Measurements from ENCODE around the gene ZNF410. TPM values are rescaled to one million over a fixed set of nuclear protein-coding genes. Genes with fewer than 3 reads are reported as not detected.

The ZNF410 gene
- total RNA-seq, 1 experiment from 2014 or later = 68.0 TPM

DNA sequence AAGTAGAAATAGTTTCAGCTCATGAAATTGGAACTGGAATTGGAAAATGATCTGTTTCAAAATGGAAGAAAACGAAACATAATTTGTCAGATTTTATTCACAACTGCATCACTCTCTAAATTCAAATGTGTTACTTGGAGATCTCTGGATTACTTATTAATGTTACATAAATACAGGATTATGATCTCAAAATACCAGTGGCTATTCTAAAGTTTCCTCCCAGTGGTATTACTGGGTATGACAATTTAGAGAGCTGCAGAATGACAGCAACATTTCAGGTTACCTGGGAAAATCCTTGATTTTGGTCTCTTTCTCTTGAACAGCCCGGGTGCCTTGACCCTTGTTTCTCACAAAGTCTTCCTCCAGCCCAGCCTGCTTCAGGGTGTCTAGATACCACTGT, 49.0 kb downstream of the ZNF410 start:
- Histone ChIP-seq H3K9me3 (no peaks in the 10 kb centered on the region), H3K27me3 (no peaks in the 10 kb centered on the region), H3K36me3 (peaks cover 22% of the 10 kb centered on the region), H3K4me3 (no peak overlapping the region)
- DNase-seq = no peak

DNA sequence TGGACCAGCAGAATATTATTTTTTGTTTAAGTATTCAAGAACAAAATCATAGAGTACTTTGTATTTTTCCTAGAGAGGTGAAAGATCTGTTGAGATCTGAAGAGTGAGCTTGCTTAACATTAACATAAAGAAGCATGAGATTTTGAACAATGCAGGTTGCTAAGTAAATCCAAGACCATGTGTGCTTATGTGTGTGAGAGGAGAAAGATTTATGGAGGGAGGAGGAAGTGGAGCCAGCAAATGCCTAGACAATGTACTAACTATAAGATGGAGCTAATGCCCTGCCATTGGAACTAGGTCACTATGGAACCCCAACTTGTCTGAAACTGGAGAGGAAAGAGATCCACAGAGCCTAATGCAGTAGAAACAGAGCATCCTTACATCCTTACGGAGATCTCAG, 49.9 kb downstream of the ZNF410 start:
- Histone ChIP-seq H3K4me3 (no peak overlapping the region), H3K9me3 (no peaks in the 10 kb centered on the region), H3K27me3 (no peaks in the 10 kb centered on the region), H3K36me3 (peaks cover 20% of the 10 kb centered on the region)
- no peak for DNase-seq

DNA sequence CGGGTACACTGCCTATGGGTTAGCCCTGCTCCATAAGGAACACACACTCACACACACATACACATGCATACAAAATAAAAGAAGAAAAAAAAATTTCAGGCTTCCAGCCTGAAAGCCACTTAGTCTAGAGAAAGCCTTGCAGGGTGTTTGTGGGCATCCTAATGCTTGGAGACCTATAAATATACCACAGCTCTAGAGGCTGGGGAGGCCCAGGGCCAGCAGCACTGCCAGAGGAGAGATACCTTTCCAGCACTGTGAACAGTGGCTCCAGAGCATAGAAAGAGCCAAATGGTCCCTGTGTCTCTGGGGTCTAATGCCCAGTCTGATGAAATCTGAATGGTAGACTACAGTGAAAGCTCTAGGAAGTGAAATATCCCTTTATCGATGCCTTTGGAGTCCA, 50.4 kb downstream of the ZNF410 start:
- Histone ChIP-seq H3K9me3 (no peaks in the 10 kb centered on the region), H3K4me3 (no peak overlapping the region), H3K36me3 (peaks cover 17% of the 10 kb centered on the region), H3K27me3 (no peaks in the 10 kb centered on the region)
- no peak for DNase-seq

GRCh38 chr14:73942180-73942579, 55.5 kb downstream of the ZNF410 start:
- H3K36me3 ChIP-seq = 0 out of 2 replicates have a peak, but pooled peaks cover 3% of the 10 kb centered on the region
- no peaks in the 10 kb centered on the region for H3K9me3 ChIP-seq
- H3K4me3 ChIP-seq = no peak overlapping the region
- no peak for DNase-seq
- no peaks in the 10 kb centered on the region for H3K27me3 ChIP-seq

DNA sequence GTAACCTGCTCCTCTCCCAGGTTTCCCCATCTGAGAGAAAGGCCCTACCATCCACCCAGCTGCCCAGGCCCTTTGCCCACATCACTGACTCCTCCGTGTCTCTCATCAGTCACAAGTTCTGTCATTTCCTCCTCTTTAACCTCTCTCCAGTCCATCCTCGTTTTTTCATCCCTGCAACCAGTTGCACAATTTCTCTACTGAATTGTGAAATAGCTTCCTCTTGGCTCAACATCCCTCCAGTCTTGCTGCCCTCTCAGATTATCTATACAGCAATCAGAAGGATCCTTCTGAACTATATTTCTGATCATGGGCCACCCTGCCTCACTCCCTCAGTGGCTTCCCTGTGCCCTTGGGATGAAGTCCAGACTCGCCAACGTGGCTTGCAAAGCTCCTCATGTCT, 56.4 kb downstream of the ZNF410 start:
- no peaks in the 10 kb centered on the region for H3K36me3 ChIP-seq
- H3K9me3 ChIP-seq = no peaks in the 10 kb centered on the region
- DNase-seq = peak; percentile 13
- H3K27me3 ChIP-seq = no peaks in the 10 kb centered on the region
- H3K4me3 ChIP-seq = no peak overlapping the region

DNA sequence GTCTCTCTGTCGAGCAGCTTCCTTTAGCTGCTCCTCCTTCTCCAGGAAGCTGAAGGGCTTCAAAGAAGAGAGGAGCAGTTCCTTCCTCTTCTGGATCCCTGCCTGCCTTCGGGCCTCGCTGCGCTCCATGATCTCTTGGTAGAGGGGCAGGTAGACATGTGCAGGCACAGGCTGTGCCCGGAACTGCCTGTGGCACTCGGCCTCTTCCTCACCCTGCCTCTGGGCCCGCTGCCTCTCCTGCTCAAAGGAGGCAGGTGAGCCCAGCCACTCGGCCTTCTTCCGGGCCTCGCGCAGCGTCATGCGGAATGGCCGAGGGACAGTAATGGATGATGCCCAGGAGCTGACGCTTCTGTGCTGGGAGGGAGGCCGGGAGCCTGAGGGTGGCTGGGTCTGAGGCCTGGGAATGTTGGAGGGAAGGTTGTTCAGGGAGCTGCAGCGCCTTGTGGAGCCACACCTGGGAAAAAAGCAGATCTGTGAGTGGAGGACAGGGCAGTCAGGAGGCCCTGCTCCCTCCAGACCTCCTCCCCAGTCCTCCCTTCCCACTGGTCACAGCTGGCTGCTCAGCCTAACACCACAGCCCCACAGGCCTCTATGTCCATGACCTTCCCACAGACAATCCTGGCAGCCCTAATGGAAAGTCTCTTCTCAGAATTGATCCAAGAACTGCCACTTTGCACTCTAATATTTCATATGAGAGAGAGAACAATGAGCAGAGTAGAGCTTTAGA, 57.9 kb downstream of the ZNF410 start:
- Histone ChIP-seq H3K4me3 (no peak overlapping the region), H3K36me3 (no peaks in the 10 kb centered on the region), H3K27me3 (no peaks in the 10 kb centered on the region), H3K9me3 (no peaks in the 10 kb centered on the region)
- no peak for DNase-seq

- Histone ChIP-seq H3K9me3 (no peaks in the 10 kb centered on the region), H3K4me3 (no peak overlapping the region), H3K27me3 (no peaks in the 10 kb centered on the region), H3K36me3 (no peaks in the 10 kb centered on the region)
- no peak for DNase-seq
Observed at GRCh38 chr14:73945159-73945670, 58.6 kb downstream of the ZNF410 start.

DNA sequence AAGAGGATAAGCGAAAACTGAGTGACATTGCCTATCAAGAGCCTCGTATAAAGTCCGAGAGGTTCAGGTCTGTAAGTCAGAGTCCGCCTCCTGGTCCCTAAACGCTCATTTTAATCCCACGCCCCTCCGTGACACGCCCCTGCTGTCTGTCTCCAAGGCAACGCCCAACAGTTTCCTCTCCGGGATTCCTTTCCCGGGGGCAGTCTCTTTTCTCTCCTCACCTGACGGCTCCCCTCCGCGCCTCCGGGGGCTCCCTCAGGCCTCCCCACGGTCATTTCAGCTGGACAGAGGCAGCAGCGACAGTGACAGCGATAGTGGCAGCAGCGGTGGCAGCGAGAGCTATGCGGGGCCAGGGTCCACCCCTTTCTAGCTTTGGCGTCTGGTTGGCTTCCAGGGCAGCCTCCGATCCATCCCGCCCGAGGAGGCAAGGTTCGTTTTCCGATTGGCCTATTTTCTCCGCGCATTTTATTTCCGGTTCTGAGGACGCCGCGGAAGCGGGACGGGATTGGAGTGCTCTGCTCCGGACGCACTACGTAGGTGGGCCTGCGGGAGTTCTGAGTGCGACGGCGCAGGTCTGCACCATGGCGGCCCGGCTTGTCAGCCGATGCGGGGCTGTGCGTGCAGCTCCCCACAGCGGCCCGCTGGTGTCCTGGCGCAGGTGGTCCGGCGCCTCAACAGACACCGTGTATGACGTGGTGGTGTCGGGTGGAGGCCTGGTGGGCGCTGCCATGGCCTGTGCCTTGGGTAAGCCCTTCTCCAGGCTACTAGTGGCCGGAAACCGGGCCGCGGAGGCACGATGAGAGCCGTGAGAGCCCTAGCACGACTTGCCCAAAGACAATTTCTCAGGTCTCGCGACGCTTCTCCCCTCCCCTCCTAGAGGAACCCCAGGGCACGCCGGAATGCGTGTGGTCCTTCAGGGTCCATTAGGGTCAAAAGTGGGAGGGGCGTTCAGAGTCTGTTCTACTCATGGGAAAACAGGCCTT, 63.4 kb downstream of the ZNF410 start, which contains the start of the genes COQ6 and FAM161B:
Gene COQ6 (plus strand): TSS at position 551 of the 983 bp plus-strand sequence. CDS start 31 bp downstream, at position 582.
Gene FAM161B (minus strand): TSS at position 343 of the 983 bp plus-strand sequence. CDS start 68 bp downstream, at position 275.
- Histone ChIP-seq H3K36me3 (0 out of 2 replicates have a peak, but pooled peaks cover 3% of the 10 kb centered on the region), H3K9me3 (no peaks in the 10 kb centered on the region), H3K4me3 (peak within 1 kb of the TSS; percentile 99), H3K27me3 (no peaks in the 10 kb centered on the region)
- peak; percentile 91 for DNase-seq

- Histone ChIP-seq H3K9me3 (no peaks in the 10 kb centered on the region), H3K4me3 (no peak overlapping the region), H3K27me3 (no peaks in the 10 kb centered on the region), H3K36me3 (0 out of 2 replicates have a peak, but pooled peaks cover 3% of the 10 kb centered on the region)
- DNase-seq = no peak
Observed at GRCh38 chr14:73953731-73954130, 67.1 kb downstream of the ZNF410 start.

DNA sequence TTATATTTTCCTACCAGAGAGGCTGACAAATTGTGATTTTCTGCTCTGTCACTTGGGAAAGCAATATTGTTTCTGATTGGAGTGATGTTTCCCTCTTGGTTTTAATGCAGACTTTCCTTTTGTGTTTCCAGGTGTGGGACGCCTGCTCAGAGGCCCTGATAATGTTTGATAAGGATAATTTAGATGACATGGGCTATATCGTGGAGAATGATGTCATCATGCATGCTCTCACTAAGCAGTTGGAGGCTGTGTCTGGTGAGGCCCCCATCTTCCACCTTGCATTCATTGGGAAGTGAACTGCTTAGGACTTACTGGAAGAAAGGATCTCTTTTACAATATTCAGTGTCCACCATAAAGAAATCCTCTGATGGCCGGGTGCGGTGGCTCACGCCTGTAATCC, 69.0 kb downstream of the ZNF410 start:
- no peaks in the 10 kb centered on the region for H3K27me3 ChIP-seq
- H3K9me3 ChIP-seq = no peaks in the 10 kb centered on the region
- H3K36me3 ChIP-seq = peaks cover 3% of the 10 kb centered on the region; the same call in 1 of the 2 replicates
- no peak for DNase-seq
- no peak overlapping the region for H3K4me3 ChIP-seq

GRCh38 chr14:73958591-73958990, 71.9 kb downstream of the ZNF410 start:
- no peaks in the 10 kb centered on the region for H3K9me3 ChIP-seq
- H3K27me3 ChIP-seq = no peaks in the 10 kb centered on the region
- no peak overlapping the region for H3K4me3 ChIP-seq
- DNase-seq = no peak
- H3K36me3 ChIP-seq = peaks cover 2% of the 10 kb centered on the region

DNA sequence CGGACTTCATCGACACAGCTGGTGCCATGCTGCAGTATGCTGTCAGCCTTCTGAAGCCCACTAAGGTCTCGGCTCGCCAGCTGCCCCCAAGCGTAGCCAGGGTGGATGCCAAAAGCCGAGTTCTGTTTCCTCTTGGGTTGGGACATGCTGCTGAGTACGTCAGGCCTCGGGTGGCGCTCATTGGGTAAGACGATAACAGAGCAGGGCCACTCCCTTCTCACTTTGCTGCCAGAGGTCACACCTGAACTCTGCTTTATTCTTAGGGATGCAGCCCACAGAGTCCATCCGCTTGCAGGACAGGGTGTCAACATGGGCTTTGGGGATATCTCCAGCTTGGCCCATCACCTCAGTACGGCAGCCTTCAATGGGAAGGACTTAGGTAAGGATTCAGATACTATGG, 74.5 kb downstream of the ZNF410 start:
- peaks cover 2% of the 10 kb centered on the region for H3K36me3 ChIP-seq

DNA sequence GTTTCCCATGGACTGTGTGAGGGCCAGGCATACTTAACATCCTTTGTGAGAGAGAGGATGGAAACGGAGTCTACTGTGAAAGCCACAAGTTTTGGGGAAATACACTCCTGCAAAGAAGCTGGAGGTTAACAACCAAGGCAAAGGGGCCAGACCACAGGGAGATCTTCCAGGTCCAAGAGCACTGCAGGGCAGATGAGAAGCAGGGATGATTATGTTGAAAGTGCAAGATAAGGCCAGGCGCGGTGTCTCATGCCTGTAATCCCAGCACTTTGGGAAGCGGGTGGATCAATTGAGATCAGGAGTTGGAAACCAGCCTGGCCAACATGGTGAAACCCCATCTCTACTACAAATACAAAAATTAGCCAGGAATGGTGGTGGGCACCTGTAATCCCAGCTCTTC, 78.6 kb downstream of the ZNF410 start:
- H3K36me3 ChIP-seq = peaks cover 2% of the 10 kb centered on the region
- H3K9me3 ChIP-seq = no peaks in the 10 kb centered on the region
- no peak overlapping the region for H3K4me3 ChIP-seq
- no peaks in the 10 kb centered on the region for H3K27me3 ChIP-seq
- no peak for DNase-seq

More for the DNA sequence above, 74.5 kb downstream of the ZNF410 start:
- H3K9me3 ChIP-seq = no peaks in the 10 kb centered on the region
- DNase-seq = no peak
- H3K27me3 ChIP-seq = no peaks in the 10 kb centered on the region
- H3K4me3 ChIP-seq = no peak overlapping the region

- Histone ChIP-seq H3K27me3 (no peaks in the 10 kb centered on the region), H3K4me3 (no peak overlapping the region), H3K9me3 (no peaks in the 10 kb centered on the region), H3K36me3 (no peaks in the 10 kb centered on the region)
- no peak for DNase-seq
Observed at GRCh38 chr14:73968885-73969284, 82.2 kb downstream of the ZNF410 start.

DNA sequence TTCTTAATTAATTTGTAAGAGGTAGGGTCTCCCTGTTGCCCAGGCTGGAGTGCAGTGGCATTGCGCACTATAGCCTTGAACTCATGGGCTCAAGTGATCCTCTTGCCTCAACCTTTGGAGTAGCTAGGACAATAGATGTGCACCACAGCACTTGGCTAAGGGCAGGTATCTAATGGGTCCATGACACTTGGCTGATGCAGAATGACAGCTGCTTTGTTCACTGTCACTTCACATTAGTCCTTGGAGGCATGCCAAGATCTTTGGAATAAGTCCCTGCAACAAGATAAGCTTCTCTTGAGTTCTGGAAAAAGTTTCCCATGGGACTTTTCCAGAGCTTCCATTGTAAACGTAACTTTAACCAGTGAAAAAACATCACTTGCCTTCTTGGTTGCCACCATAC, 86.8 kb downstream of the ZNF410 start:
- DNase-seq = no peak
- H3K4me3 ChIP-seq = no peak overlapping the region
- H3K36me3 ChIP-seq = no peaks in the 10 kb centered on the region
- no peaks in the 10 kb centered on the region for H3K27me3 ChIP-seq
- no peaks in the 10 kb centered on the region for H3K9me3 ChIP-seq

- Histone ChIP-seq H3K36me3 (no peaks in the 10 kb centered on the region), H3K27me3 (no peaks in the 10 kb centered on the region), H3K9me3 (no peaks in the 10 kb centered on the region), H3K4me3 (no peak overlapping the region)
- DNase-seq = no peak
Observed at GRCh38 chr14:73976125-73976524, 89.5 kb downstream of the ZNF410 start.

GRCh38 chr14:73977896-73978295, 91.2 kb downstream of the ZNF410 start:
- no peaks in the 10 kb centered on the region for H3K27me3 ChIP-seq
- DNase-seq = no peak

More at GRCh38 chr14:73977896-73978295, 91.2 kb downstream of the ZNF410 start:
- H3K36me3 ChIP-seq = no peaks in the 10 kb centered on the region
- no peaks in the 10 kb centered on the region for H3K9me3 ChIP-seq
- no peak overlapping the region for H3K4me3 ChIP-seq

Data from MG63 (cell line).